GM12892 (cell line): ENCODE measurements around the gene BPIFB1.

Source experiments
- DNase-seq: peaks from one replicate; pipeline ENCODE4 v3.0.0; 2011; ENCODE audit not compliant: insufficient read length
- FAIRE-seq: peaks from 2 replicates; lab custom pipeline; 2011; peaks lifted over from hg19 to GRCh38; lab: Jason Lieb, UNC
- POLR2A ChIP-seq: IDR thresholded peaks from 2 replicates; pipeline ENCODE4 v1.6.1; 2011; ENCODE audit warnings: low read depth, low read length, control low read depth
- POLR2AphosphoS5 ChIP-seq: IDR thresholded peaks from 2 replicates; pipeline ENCODE4 v1.6.1; 2011; ENCODE audit warnings: low read depth, low read length, control low read depth
- TAF1 ChIP-seq: IDR thresholded peaks from 2 replicates; pipeline ENCODE4 v1.6.1; 2011; ENCODE audit warnings: low read depth, mild to moderate bottlenecking, control low read depth, low read length, borderline replicate concordance

BPIFB1 gene

GRCh38 chr20:33284284-33284683, 1.3 kb downstream of the BPIFB1 start:
- DNase-seq (no peak), FAIRE-seq (no peak)
- TF ChIP-seq POLR2AphosphoS5, result no peak
- TF ChIP-seq TAF1, result no peak
- no peak for TF ChIP-seq POLR2A

- DNase-seq, result no peak
- FAIRE-seq, result no peak
- TF ChIP-seq TAF1 (no peak), POLR2AphosphoS5 (no peak), POLR2A (no peak)
These were observed 1.9 kb downstream of the BPIFB1 start for GRCh38 chr20:33284937-33285336.

- DNase-seq (no peak), FAIRE-seq (no peak)
- TF ChIP-seq POLR2AphosphoS5 (no peak), POLR2A (no peak), TAF1 (no peak)
These were observed 3.0 kb downstream of the BPIFB1 start for GRCh38 chr20:33285861-33286495.

GRCh38 chr20:33287884-33288283, 4.9 kb downstream of the BPIFB1 start:
- DNase-seq (no peak), FAIRE-seq (no peak)
- TF ChIP-seq TAF1, result no peak
- no peak for TF ChIP-seq POLR2AphosphoS5
- TF ChIP-seq POLR2A, result no peak

- FAIRE-seq (no peak), DNase-seq (no peak)
- TF ChIP-seq POLR2AphosphoS5, result no peak
- TF ChIP-seq POLR2A, result no peak
- no peak for TF ChIP-seq TAF1
These were observed 7.8 kb downstream of the BPIFB1 start for GRCh38 chr20:33290852-33291251.

- FAIRE-seq (no peak), DNase-seq (no peak)
- TF ChIP-seq TAF1 (no peak), POLR2AphosphoS5 (no peak), POLR2A (no peak)
These were observed 8.4 kb downstream of the BPIFB1 start for GRCh38 chr20:33291416-33291815.

GRCh38 chr20:33291830-33292355, 8.9 kb downstream of the BPIFB1 start:
- FAIRE-seq (no peak), DNase-seq (peak; percentile 63)
- TF ChIP-seq TAF1 (no peak), POLR2AphosphoS5 (no peak), POLR2A (no peak)

- no peak for TF ChIP-seq TAF1
- no peak for TF ChIP-seq POLR2AphosphoS5
- DNase-seq, result no peak
- FAIRE-seq, result no peak
These were observed 13.2 kb downstream of the BPIFB1 start for GRCh38 chr20:33296206-33296605.

- TF ChIP-seq POLR2A, result no peak
- FAIRE-seq (no peak), DNase-seq (no peak)
These were observed 15.4 kb downstream of the BPIFB1 start for GRCh38 chr20:33298391-33298790.

- FAIRE-seq, result peak; percentile 94
- peak; percentile 67 for DNase-seq
- TF ChIP-seq POLR2AphosphoS5 (no peak), POLR2A (no peak), TAF1 (no peak)
These were observed 16.1 kb downstream of the BPIFB1 start for GRCh38 chr20:33299111-33299603.

GRCh38 chr20:33301192-33301930, 18.3 kb downstream of the BPIFB1 start:
- no peak for DNase-seq
- TF ChIP-seq POLR2AphosphoS5 (no peak), TAF1 (no peak), POLR2A (no peak)
- no peak for FAIRE-seq

- DNase-seq (no peak), FAIRE-seq (no peak)
- TF ChIP-seq POLR2A (no peak), TAF1 (no peak), POLR2AphosphoS5 (no peak)
These were observed 20.6 kb downstream of the BPIFB1 start for GRCh38 chr20:33303595-33303994.

GRCh38 chr20:33304046-33304445, 21.0 kb downstream of the BPIFB1 start:
- DNase-seq (no peak), FAIRE-seq (no peak)
- no peak for TF ChIP-seq POLR2A
- no peak for TF ChIP-seq POLR2AphosphoS5
- no peak for TF ChIP-seq TAF1
